Activated CD4-positive, alpha-beta memory T cell treated with anti-CD3 and anti-CD28 coated beads for 36 hours (primary cell): ENCODE measurements around the gene MNDA. TPM values are rescaled to one million over a fixed set of nuclear protein-coding genes. Genes with fewer than 3 reads are reported as not detected.
A peak's percentile ranks its signal among the peaks of the same experiment; 100 is the strongest.

ENCODE experiments used
- CTCF ChIA-PET: fragments of 350-600 bp; sonication (Branson Sonifier 250); formaldehyde crosslinking; loops from one replicate; lab custom pipeline; 2021; ENCODE audit warnings: antibody characterized with exemption, inconsistent platforms; lab: Charles Lee
- POLR2A ChIA-PET: fragments of 350-600 bp; sonication (Branson Sonifier 250); formaldehyde crosslinking; loops from one replicate; lab custom pipeline; 2021; ENCODE audit warnings: antibody characterized with exemption; lab: Charles Lee
- DNase-seq: peaks from one replicate; pipeline ENCODE4 v3.0.0-alpha.2; 2020
- H3K27ac Mint-ChIP-seq: one replicate; pipeline ENCODE4 v1.8.0; 2021; ENCODE audit warnings: mixed read lengths
- H3K27me3 Mint-ChIP-seq: one replicate; pipeline ENCODE4 v1.8.0; 2021; ENCODE audit warnings: mixed read lengths
- H3K36me3 Mint-ChIP-seq: one replicate; pipeline ENCODE4 v1.8.0; 2021; ENCODE audit warnings: mixed read lengths
- H3K4me1 Mint-ChIP-seq: one replicate; pipeline ENCODE4 v1.8.0; 2021; ENCODE audit warnings: low read depth, mixed read lengths
- H3K4me3 Mint-ChIP-seq: one replicate; pipeline ENCODE4 v1.8.0; 2021; ENCODE audit warnings: mild to moderate bottlenecking, mixed read lengths
- H3K9me3 Mint-ChIP-seq: one replicate; pipeline ENCODE4 v1.8.0; 2021; ENCODE audit warnings: mixed read lengths
- intact Hi-C: fragments of 100-400 bp; cut with micrococcal nuclease; formaldehyde crosslinking; loops from one replicate; pipeline ENCODE4 v1.15.1; 2023
- total RNA-seq, 2 experiments: library from RNA; stranded (reverse); gene quantifications; one replicate each; pipeline ENCODE4 v1.2.3, GENCODE V29; 2021

MNDA gene
- total RNA-seq, 2 experiments from 2014 or later, result not detected

- H3K36me3 Mint-ChIP-seq, result no peaks in the 10 kb centered on the region
- no peaks in the 10 kb centered on the region for H3K27me3 Mint-ChIP-seq
- H3K4me3 Mint-ChIP-seq, result no peak overlapping the region
- no peaks in the 10 kb centered on the region for H3K4me1 Mint-ChIP-seq
- no peaks in the 10 kb centered on the region for H3K9me3 Mint-ChIP-seq
- intact Hi-C loops, result no loop called here
- no peak overlapping the region for H3K27ac Mint-ChIP-seq
- POLR2A ChIA-PET, result no interaction called here
- no peak for DNase-seq
- CTCF ChIA-PET, result no interaction called here
Measured at GRCh38 chr1:158812336-158812735, 18.8 kb upstream of the MNDA start.

GRCh38 chr1:158813164-158813563 lies 18.0 kb upstream of the MNDA start:
- intact Hi-C loops, result no loop called here
- H3K4me1 Mint-ChIP-seq, result peaks cover under 1% of the 10 kb centered on the region
- H3K27me3 Mint-ChIP-seq, result no peaks in the 10 kb centered on the region
- ChIA-PET POLR2A (no interaction called here), CTCF (no interaction called here)
- no peaks in the 10 kb centered on the region for H3K36me3 Mint-ChIP-seq
- no peak overlapping the region for H3K27ac Mint-ChIP-seq
- no peak for DNase-seq
- no peaks in the 10 kb centered on the region for H3K9me3 Mint-ChIP-seq
- no peak overlapping the region for H3K4me3 Mint-ChIP-seq

- H3K4me1 Mint-ChIP-seq, result peaks cover 18% of the 10 kb centered on the region
Measured at GRCh38 chr1:158814970-158815369, 16.2 kb upstream of the MNDA start.

GRCh38 chr1:158818560-158818959 lies 12.6 kb upstream of the MNDA start:
- ChIA-PET POLR2A (interaction anchor here (1.0 to 1.8 kb wide), 3 partner anchors 12 to 258 kb away, joined by 3 to 12 read pairs (median 11); partner anchors contain the start of gene AIM2), CTCF (interaction anchor here (0.8 to 3.3 kb wide), 6 partner anchors 10 to 258 kb away, joined by 3 to 12 read pairs (median 4); partner anchors contain the start of genes AIM2 and MNDA)
- Mint-ChIP-seq H3K27me3 (peaks cover 2% of the 10 kb centered on the region), H3K4me1 (peaks cover 22% of the 10 kb centered on the region), H3K36me3 (peaks cover under 1% of the 10 kb centered on the region), H3K9me3 (no peaks in the 10 kb centered on the region), H3K4me3 (no peak overlapping the region), H3K27ac (peak overlapping the region; percentile 71)
- DNase-seq, result no peak
- intact Hi-C loops, result loop anchor here (2.0 to 5.0 kb wide), 2 partner anchors 114 to 258 kb away; partner anchors contain the start of genes AIM2 and PYHIN1

More at GRCh38 chr1:158814970-158815369, 16.2 kb upstream of the MNDA start:
- Mint-ChIP-seq H3K9me3 (no peaks in the 10 kb centered on the region), H3K27me3 (no peaks in the 10 kb centered on the region), H3K27ac (no peak overlapping the region), H3K36me3 (no peaks in the 10 kb centered on the region), H3K4me3 (no peak overlapping the region)
- POLR2A ChIA-PET, result no interaction called here
- intact Hi-C loops, result loop anchor here (5.0 kb wide), 1 partner anchor 117 kb away; the partner anchor contains the start of gene PYHIN1
- no peak for DNase-seq
- CTCF ChIA-PET, result no interaction called here

- Mint-ChIP-seq H3K36me3 (peaks cover 2% of the 10 kb centered on the region), H3K9me3 (no peaks in the 10 kb centered on the region), H3K27me3 (peaks cover 2% of the 10 kb centered on the region), H3K4me3 (no peak overlapping the region), H3K27ac (peak overlapping the region; percentile 71), H3K4me1 (peaks cover 22% of the 10 kb centered on the region)
- no peak for DNase-seq
- POLR2A ChIA-PET, result interaction anchor here (1.0 to 1.8 kb wide), 3 partner anchors 11 to 258 kb away, joined by 3 to 12 read pairs (median 11); partner anchors contain the start of gene AIM2
- intact Hi-C loops, result loop anchor here (1.0 to 5.0 kb wide), 4 partner anchors 113 to 258 kb away; partner anchors contain the start of genes AIM2 and PYHIN1
- CTCF ChIA-PET, result interaction anchor here (0.8 to 3.3 kb wide), 6 partner anchors 10 to 257 kb away, joined by 3 to 12 read pairs (median 4); partner anchors contain the start of genes AIM2 and MNDA
Measured at GRCh38 chr1:158818975-158819431, 12.1 kb upstream of the MNDA start.

GRCh38 chr1:158819461-158820443 lies 11.4 kb upstream of the MNDA start:
- H3K4me1 Mint-ChIP-seq, result peaks cover 22% of the 10 kb centered on the region
- peak overlapping the region; percentile 71 for H3K27ac Mint-ChIP-seq
- H3K27me3 Mint-ChIP-seq, result peaks cover 2% of the 10 kb centered on the region
- H3K4me3 Mint-ChIP-seq, result peak overlapping the region; percentile 46
- H3K9me3 Mint-ChIP-seq, result no peaks in the 10 kb centered on the region
- H3K36me3 Mint-ChIP-seq, result peaks cover 2% of the 10 kb centered on the region
- intact Hi-C loops, result loop anchor here (1.0 to 5.0 kb wide), 4 partner anchors 113 to 257 kb away; partner anchors contain the start of genes AIM2 and PYHIN1
- DNase-seq, result peak; percentile 40
- POLR2A ChIA-PET, result interaction anchor here (1.0 to 1.8 kb wide), 3 partner anchors 10 to 257 kb away, joined by 3 to 12 read pairs (median 11); partner anchors contain the start of gene AIM2
- CTCF ChIA-PET, result interaction anchor here (0.6 to 3.3 kb wide), 7 partner anchors 10 to 257 kb away, joined by 3 to 12 read pairs (median 3); partner anchors contain the start of genes AIM2 and MNDA

- Mint-ChIP-seq H3K36me3 (peaks cover 2% of the 10 kb centered on the region), H3K9me3 (no peaks in the 10 kb centered on the region), H3K27me3 (peaks cover 2% of the 10 kb centered on the region), H3K27ac (no peak overlapping the region), H3K4me1 (peaks cover 22% of the 10 kb centered on the region), H3K4me3 (no peak overlapping the region)
- DNase-seq, result no peak
- intact Hi-C loops, result no loop called here
- POLR2A ChIA-PET, result no interaction called here
- CTCF ChIA-PET, result interaction anchor here (0.6 to 1.0 kb wide), 2 partner anchors 25 to 177 kb away, joined by 3 read pairs; no protein-coding TSS in a partner anchor
Measured at GRCh38 chr1:158821723-158822122, 9.4 kb upstream of the MNDA start.

GRCh38 chr1:158830074-158830677 lies 975 bp upstream of the MNDA start:
- Mint-ChIP-seq H3K27me3 (no peaks in the 10 kb centered on the region), H3K9me3 (peaks cover 26% of the 10 kb centered on the region), H3K27ac (no peak overlapping the region), H3K4me1 (peaks cover 18% of the 10 kb centered on the region), H3K4me3 (no peak overlapping the region), H3K36me3 (peaks cover 8% of the 10 kb centered on the region)
- no peak for DNase-seq
- intact Hi-C loops, result loop anchor here (5.0 kb wide), 1 partner anchor 167 kb away; no protein-coding TSS in a partner anchor
- ChIA-PET CTCF (interaction anchor here (0.7 to 2.7 kb wide), 5 partner anchors 11 to 259 kb away, joined by 3 to 12 read pairs (median 3); partner anchors contain the start of gene IFI16), POLR2A (interaction anchor here (0.9 to 1.9 kb wide), 5 partner anchors 11 to 247 kb away, joined by 3 to 11 read pairs (median 4); partner anchors contain the start of gene AIM2)

GRCh38 chr1:158833264-158833663 lies 2.1 kb downstream of the MNDA start:
- CTCF ChIA-PET, result no interaction called here
- no peak for DNase-seq
- H3K27me3 Mint-ChIP-seq, result no peaks in the 10 kb centered on the region
- H3K9me3 Mint-ChIP-seq, result peaks cover 17% of the 10 kb centered on the region
- peaks cover 18% of the 10 kb centered on the region for H3K4me1 Mint-ChIP-seq
- H3K27ac Mint-ChIP-seq, result no peak overlapping the region
- intact Hi-C loops, result loop anchor here (5.0 kb wide), 1 partner anchor 164 kb away; no protein-coding TSS in a partner anchor
- no peak overlapping the region for H3K4me3 Mint-ChIP-seq
- POLR2A ChIA-PET, result no interaction called here
- peaks cover 7% of the 10 kb centered on the region for H3K36me3 Mint-ChIP-seq

- Mint-ChIP-seq H3K4me1 (peaks cover 3% of the 10 kb centered on the region), H3K4me3 (no peak overlapping the region), H3K27me3 (peaks cover 4% of the 10 kb centered on the region), H3K9me3 (peaks cover 7% of the 10 kb centered on the region), H3K27ac (no peak overlapping the region), H3K36me3 (peaks cover 7% of the 10 kb centered on the region)
- CTCF ChIA-PET, result no interaction called here
- POLR2A ChIA-PET, result no interaction called here
- no peak for DNase-seq
- intact Hi-C loops, result no loop called here
Measured at GRCh38 chr1:158836038-158836437, 4.9 kb downstream of the MNDA start.

- ChIA-PET CTCF (no interaction called here), POLR2A (no interaction called here)
- Mint-ChIP-seq H3K4me1 (no peaks in the 10 kb centered on the region), H3K9me3 (peaks cover 7% of the 10 kb centered on the region), H3K27ac (no peak overlapping the region), H3K36me3 (peaks cover 7% of the 10 kb centered on the region), H3K27me3 (peaks cover 4% of the 10 kb centered on the region), H3K4me3 (no peak overlapping the region)
- intact Hi-C loops, result no loop called here
- no peak for DNase-seq
Measured at GRCh38 chr1:158838660-158839059, 7.5 kb downstream of the MNDA start.
